AG10803 (cell line): ENCODE data around the gene PCBP2.
A peak's percentile ranks its signal among the peaks of the same experiment; 100 is the strongest.

Experiments
- DNase-seq: peaks from one replicate; pipeline ENCODE4 v3.0.0; 2010; ENCODE audit warnings: low read depth
- H3K4me3 ChIP-seq: 2 replicates; pipeline ENCODE4 v1.5.1; 2011; ENCODE audit warnings: mild to moderate bottlenecking, low read length, control low read depth
- TF ChIP-seq, protein P1 (sequence below): conservative IDR thresholded peaks from 2 replicates; pipeline ENCODE4 v1.5.1; 2011; ENCODE audit warnings: mild to moderate bottlenecking, low read length, control low read depth, inconsistent platforms

The PCBP2 gene

GRCh38 chr12:53502983-53503728 is 51.3 kb downstream of the PCBP2 start:
- TF ChIP-seq, protein P1, sequence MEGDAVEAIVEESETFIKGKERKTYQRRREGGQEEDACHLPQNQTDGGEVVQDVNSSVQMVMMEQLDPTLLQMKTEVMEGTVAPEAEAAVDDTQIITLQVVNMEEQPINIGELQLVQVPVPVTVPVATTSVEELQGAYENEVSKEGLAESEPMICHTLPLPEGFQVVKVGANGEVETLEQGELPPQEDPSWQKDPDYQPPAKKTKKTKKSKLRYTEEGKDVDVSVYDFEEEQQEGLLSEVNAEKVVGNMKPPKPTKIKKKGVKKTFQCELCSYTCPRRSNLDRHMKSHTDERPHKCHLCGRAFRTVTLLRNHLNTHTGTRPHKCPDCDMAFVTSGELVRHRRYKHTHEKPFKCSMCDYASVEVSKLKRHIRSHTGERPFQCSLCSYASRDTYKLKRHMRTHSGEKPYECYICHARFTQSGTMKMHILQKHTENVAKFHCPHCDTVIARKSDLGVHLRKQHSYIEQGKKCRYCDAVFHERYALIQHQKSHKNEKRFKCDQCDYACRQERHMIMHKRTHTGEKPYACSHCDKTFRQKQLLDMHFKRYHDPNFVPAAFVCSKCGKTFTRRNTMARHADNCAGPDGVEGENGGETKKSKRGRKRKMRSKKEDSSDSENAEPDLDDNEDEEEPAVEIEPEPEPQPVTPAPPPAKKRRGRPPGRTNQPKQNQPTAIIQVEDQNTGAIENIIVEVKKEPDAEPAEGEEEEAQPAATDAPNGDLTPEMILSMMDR: no peak
- no peak for DNase-seq
- no peak overlapping the region for H3K4me3 ChIP-seq

DNA sequence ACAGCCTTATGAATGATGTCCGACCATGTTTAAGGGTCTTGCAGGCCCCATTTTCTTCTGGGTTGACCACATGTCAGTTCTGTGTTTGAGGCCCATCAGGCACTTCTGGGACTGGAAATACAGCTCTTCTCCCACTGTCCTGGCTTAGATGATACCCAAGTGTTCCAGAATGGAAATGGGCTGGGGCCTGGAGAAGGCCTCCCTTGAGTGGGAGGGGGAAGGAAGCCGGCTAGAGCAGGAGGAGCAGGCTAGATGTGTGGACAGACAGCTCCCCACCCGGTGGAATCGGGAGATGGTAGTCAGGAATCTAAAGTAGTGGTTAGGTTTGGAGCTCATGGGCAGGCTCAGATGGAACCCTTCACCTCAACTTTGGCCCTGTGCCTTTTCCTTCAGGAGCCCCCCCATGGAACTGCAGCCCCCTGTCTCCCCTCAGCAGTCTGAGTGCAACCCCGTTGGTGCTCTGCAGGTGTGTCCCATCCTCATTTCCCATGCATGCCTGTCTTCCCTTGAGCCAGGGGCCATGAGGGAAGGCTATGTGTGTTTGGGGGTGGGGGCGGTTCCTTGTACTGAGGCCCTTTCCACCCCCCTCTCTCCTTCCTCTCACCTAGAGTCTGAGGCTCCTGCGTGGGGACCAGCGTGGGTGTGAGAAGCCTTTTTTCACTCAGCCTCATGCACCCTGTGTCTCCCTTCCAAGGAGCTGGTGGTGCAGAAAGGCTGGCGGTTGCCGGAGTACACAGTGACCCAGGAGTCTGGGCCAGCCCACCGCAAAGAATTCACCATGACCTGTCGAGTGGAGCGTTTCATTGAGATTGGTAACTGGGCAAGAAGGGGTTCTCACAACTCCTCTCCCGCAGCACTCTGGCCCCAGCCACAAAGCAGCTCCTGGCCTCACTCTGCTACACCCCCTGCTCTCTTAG is 52.4 kb downstream of the PCBP2 start:
- TF ChIP-seq, protein P1: no peak

GRCh38 chr12:53505086-53505485 is 53.2 kb downstream of the PCBP2 start:
- H3K4me3 ChIP-seq: no peak overlapping the region
- peak; percentile 74 for DNase-seq
- TF ChIP-seq, protein P1: no peak

More for the DNA sequence above, 52.4 kb downstream of the PCBP2 start:
- no peak overlapping the region for H3K4me3 ChIP-seq
- no peak for DNase-seq

GRCh38 chr12:53505555-53506449 is 53.9 kb downstream of the PCBP2 start:
- DNase-seq: no peak
- TF ChIP-seq, protein P1: no peak
- no peak overlapping the region for H3K4me3 ChIP-seq

DNA sequence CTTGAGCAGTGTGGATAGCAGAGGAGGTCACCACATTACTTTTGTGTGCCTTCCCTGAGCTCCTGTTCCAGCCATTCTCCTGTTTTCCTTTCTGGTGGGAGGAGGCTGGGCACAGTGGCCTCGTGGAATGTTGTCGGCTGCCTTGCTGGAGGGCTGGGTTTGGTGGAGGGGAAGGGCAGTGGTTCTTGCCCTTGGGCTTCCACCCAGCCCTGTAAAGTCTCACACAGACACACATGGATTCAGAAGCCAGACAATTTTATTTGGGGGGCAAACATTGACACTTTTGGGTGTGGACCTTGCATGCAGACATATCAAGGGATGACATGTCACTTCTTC is 54.5 kb downstream of the PCBP2 start:
- DNase-seq: no peak
- TF ChIP-seq, protein P1: no peak
- H3K4me3 ChIP-seq: no peak overlapping the region

DNA sequence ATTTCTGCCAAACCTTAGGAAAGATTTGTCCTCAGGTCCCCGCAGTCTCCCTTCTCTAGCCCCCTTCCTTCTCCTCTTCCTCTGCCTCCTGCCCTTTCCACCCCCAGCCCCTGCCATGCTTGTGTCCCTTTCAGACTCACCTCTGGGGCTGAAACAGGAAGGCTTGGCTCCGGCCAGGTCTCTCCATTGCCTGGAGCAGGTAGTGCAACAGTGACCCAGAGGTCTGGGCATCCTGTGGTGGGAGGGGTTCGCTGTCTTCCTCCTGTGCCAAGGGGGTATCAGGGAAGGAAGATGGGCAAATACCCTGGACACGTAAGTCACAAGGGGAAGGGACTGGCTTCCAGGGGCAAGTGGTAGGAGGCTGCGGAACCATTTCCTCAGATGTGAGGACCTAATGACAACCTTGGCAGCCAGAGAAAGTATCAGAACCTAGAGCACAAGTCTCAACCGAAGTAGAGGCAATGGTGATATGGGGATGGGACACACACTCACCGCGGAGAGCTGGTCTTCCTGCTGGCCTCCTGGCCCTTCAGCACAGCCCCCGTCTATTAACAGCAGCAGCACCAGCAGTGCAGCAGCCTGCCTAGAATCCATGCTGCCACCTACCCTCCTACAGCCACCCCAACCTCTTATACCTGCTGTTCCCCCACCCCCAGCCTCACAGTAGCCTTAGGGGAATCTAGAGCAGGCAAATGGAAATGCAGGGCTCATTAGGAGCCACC is 55.1 kb downstream of the PCBP2 start, which contains the start of gene NPFF:
Gene NPFF, minus strand, starts transcription at position 604 of the 722 bp plus-strand sequence. Its CDS starts 10 bp downstream, at position 594.
- no peak for DNase-seq
- TF ChIP-seq, protein P1: no peak

More for the DNA sequence above, 55.1 kb downstream of the PCBP2 start, which contains the start of gene NPFF:
- no peak within 1 kb of the TSS for H3K4me3 ChIP-seq
